Transverse colon (tissue), 4 donors: ENCODE results near the gene TPSD1. TPM values are rescaled to one million over a fixed set of nuclear protein-coding genes. Genes with fewer than 3 reads are reported as not detected.

Source experiments
- DNase-seq: peaks from one replicate; pipeline ENCODE4 v3.0.0-alpha.2; 2019
- H3K27ac ChIP-seq, 4 donors: fragments of 200-600 bp; sonication (generic); 2 replicates each; pipeline ENCODE4 v1.5.1; 2016 to 2018; ENCODE audit warnings: inconsistent platforms in 4 of 4
- H3K27me3 ChIP-seq: fragments of 200-600 bp; sonication (generic); 2 replicates; pipeline ENCODE4 v1.5.1; 2017; ENCODE audit warnings: inconsistent platforms
- H3K36me3 ChIP-seq, 4 donors: fragments of 200-600 bp; sonication (generic); 2 replicates each; pipeline ENCODE4 v1.5.1; 2017 to 2019; ENCODE audit warnings: inconsistent platforms in 4 of 4
- H3K4me1 ChIP-seq, 4 donors: fragments of 200-600 bp; sonication (generic); 2 replicates each; pipeline ENCODE4 v1.5.1; 2017 to 2020; ENCODE audit warnings: inconsistent platforms in 4 of 4
- H3K4me3 ChIP-seq, 4 donors: fragments of 200-600 bp; sonication (generic); 1 replicate in 1 of 4; 2 replicates in 3 of 4; pipeline versions ENCODE4 v1.5.1 to v1.6.1; 2017 to 2019; ENCODE audit warnings: inconsistent platforms in 4 of 4
- H3K9me3 ChIP-seq, 2 donors: fragments of 200-600 bp; sonication (generic); 2 replicates each; pipeline ENCODE4 v1.5.1; 2017 to 2019; ENCODE audit warnings: inconsistent platforms in 2 of 2
- CTCF ChIP-seq, 5 experiments: fragments of 200-600 bp in 3 of 5; fragments of 450-650 bp in 2 of 5; sonication (generic) in 3 of 5; IDR thresholded peaks; 1 replicate in 2 of 5; 2 replicates in 3 of 5; pipeline ENCODE4 v1.5.1; 2016 to 2017; ENCODE audit warnings: antibody characterized with exemption in 5 of 5, inconsistent platforms in 3 of 5, mild to moderate bottlenecking in 2 of 5, moderate library complexity in 1 of 5
- EP300 ChIP-seq: sonication (generic); formaldehyde crosslinking; IDR thresholded peaks from one replicate; pipeline ENCODE4 v1.6.1; 2017; ENCODE audit warnings: antibody characterized with exemption, low read depth
- POLR2A ChIP-seq: fragments of 450-650 bp; IDR thresholded peaks from one replicate; pipeline ENCODE4 v1.6.1; 2016; ENCODE audit warnings: antibody characterized with exemption, mild to moderate bottlenecking, moderate library complexity
- POLR2AphosphoS5 ChIP-seq, 3 donors: sonication (generic); formaldehyde crosslinking; IDR thresholded peaks; one replicate each; pipeline ENCODE4 v1.6.1; 2016; ENCODE audit warnings: antibody characterized with exemption in 3 of 3
- WGBS, 2 donors: methylation state at CpG; one replicate each; pipeline ENCODE4 v1.1.5; 2018; ENCODE audit warnings: low coverage in 1 of 2; 5-methylcytosine and 5-hydroxymethylcytosine counted together
- in situ Hi-C, 4 donors: fragments of 200-750 bp; cut with MboI; loops; one replicate each; pipeline versions ENCODE4 v1.15.0 to v1.15.1; 2017; ENCODE audit warnings: low sequenced_read_pairs in 3 of 4, low pct_ligation_motif_present in 1 of 4, low pct_unique_long_range_greater_than_20kb in 1 of 4
- intact Hi-C: fragments of 100-400 bp; cut with DNase I; formaldehyde crosslinking; loops from one replicate; pipeline ENCODE4 v1.15.1; 2023; ENCODE audit warnings: low total_unique reads
- total RNA-seq, 4 donors: library from RNA; depleted of rRNA; stranded (reverse); fragments of >200 nt; gene quantifications; one replicate each; pipeline ENCODE4 v1.1.0, GENCODE V29; 2016

Gene TPSD1
- total RNA-seq, 4 donors from 2014 or later: 4.6 to 12.0 (median 7.8) TPM; not detected in 1

- TF ChIP-seq POLR2A (no peak), CTCF (IDR thresholded peaks at IDR 0.05) (no peak), EP300 (no peak), POLR2AphosphoS5 (IDR thresholded peaks at IDR 0.05) (no peak)
- Histone ChIP-seq H3K4me3 (no peak overlapping the region), H3K36me3 (no peaks in the 10 kb centered on the region), H3K9me3 (no peaks in the 10 kb centered on the region), H3K27ac (no peak overlapping the region), H3K27me3 (no peaks in the 10 kb centered on the region), H3K4me1 (no peaks in the 10 kb centered on the region)
- intact Hi-C loops: no loop called here
- in situ Hi-C loops: no loop called here
- 89% methylated on average over 20 of the region's 23 CpGs; no CpG with 5 or more reads in 1 of the 2 donors for WGBS, 2 donors
- DNase-seq: no peak
Observed at GRCh38 chr16:1210461-1210860, 45.4 kb upstream of the TPSD1 start.

DNA sequence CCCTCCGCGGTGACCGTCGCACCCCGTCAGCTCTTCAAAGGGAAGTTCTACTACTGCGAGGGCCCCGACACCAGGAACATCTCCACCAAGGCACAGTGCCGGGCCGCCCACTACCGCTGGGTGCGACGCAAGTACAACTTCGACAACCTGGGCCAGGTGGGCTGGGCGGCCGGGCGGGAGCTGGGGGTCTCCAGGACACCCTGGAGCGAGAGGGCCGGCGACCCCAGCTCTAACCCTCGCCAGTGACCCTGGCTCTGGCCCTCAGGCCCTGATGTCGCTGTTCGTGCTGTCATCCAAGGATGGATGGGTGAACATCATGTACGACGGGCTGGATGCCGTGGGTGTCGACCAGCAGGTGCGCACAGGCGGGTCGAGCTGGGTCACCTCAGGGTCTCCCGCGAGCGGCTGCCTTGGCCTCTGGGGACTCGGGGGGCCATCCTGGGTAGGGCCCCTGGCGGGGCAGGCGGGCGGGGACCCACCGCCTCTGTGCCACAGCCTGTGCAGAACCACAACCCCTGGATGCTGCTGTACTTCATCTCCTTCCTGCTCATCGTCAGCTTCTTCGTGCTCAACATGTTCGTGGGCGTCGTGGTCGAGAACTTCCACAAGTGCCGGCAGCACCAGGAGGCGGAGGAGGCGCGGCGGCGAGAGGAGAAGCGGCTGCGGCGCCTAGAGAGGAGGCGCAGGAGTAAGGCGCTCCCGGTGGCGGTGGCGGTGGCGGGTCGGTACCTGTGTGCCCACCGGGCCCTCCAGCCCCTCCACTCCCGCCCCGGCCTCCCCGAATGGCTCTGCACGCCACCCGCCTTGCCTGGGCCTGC, 44.2 kb upstream of the TPSD1 start:
- Histone ChIP-seq H3K27me3 (no peaks in the 10 kb centered on the region), H3K4me1 (no peaks in the 10 kb centered on the region), H3K36me3 (no peaks in the 10 kb centered on the region), H3K27ac (no peak overlapping the region), H3K4me3 (no peak overlapping the region), H3K9me3 (no peaks in the 10 kb centered on the region)
- in situ Hi-C loops (no loop called here), intact Hi-C loops (no loop called here)
- TF ChIP-seq CTCF (IDR thresholded peaks at IDR 0.05): no peak
- no peak for TF ChIP-seq POLR2A
- DNase-seq: no peak
- 92% methylated on average over 59 of the region's 65 CpGs; no CpG with 5 or more reads in 1 of the 2 donors for WGBS, 2 donors

DNA sequence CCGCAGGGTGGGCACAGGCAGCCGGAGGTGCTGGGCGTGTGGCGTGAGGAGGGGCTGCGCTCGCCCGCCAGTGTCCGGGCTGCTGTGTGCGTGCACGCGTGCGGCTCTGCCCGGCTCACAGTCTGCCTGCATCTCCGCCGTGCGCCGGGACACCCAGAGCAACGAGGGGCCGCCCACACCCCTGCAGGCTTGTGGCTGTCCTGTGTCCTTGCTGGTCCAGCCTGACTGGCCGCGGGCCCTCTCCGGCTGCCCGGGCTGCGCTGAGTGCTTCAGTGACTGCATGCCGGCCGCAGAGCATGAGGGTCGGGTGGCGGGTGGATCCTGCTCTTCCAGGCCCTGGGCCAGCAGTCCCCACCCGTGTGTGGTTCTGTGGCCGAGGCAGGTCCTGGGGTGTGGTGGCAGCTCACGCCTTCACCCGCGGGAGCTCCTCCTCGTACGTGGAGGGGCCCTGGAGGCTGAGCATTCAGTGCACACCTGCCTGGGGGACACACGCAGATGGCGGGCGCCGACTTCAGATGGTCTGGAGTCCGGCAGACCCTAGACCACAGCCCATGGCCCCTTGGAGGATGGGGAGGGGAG, 43.2 kb upstream of the TPSD1 start:
- Histone ChIP-seq H3K36me3 (no peaks in the 10 kb centered on the region), H3K27me3 (no peaks in the 10 kb centered on the region), H3K4me1 (no peaks in the 10 kb centered on the region), H3K4me3 (no peak overlapping the region), H3K27ac (no peak overlapping the region), H3K9me3 (no peaks in the 10 kb centered on the region)
- TF ChIP-seq EP300: no peak
- TF ChIP-seq POLR2A: no peak
- TF ChIP-seq CTCF (IDR thresholded peaks at IDR 0.05): no peak
- no peak for TF ChIP-seq POLR2AphosphoS5 (IDR thresholded peaks at IDR 0.05)
- in situ Hi-C loops (no loop called here), intact Hi-C loops (no loop called here)
- WGBS, 2 donors: 80 to 86% methylated on average over 1 to 36 of the region's 40 CpGs
- DNase-seq: no peak

GRCh38 chr16:1213231-1213630, 42.6 kb upstream of the TPSD1 start:
- in situ Hi-C loops: no loop called here
- TF ChIP-seq CTCF (IDR thresholded peaks at IDR 0.05) (no peak), EP300 (no peak)
- H3K9me3 ChIP-seq: no peaks in the 10 kb centered on the region
- DNase-seq: no peak
- no peaks in the 10 kb centered on the region for H3K27me3 ChIP-seq
- no peak overlapping the region for H3K27ac ChIP-seq
- H3K4me3 ChIP-seq: no peak overlapping the region
- H3K36me3 ChIP-seq: no peaks in the 10 kb centered on the region
- intact Hi-C loops: no loop called here
- 77% methylated on average over 5 of the region's 8 CpGs; no CpG with 5 or more reads in 1 of the 2 donors for WGBS, 2 donors
- H3K4me1 ChIP-seq: no peaks in the 10 kb centered on the region
